Activated CD8-positive, alpha-beta T cell treated with anti-CD3 and anti-CD28 coated beads for 36 hours (primary cell): Measurements from ENCODE around the gene NEK3. TPM values are rescaled to one million over a fixed set of nuclear protein-coding genes. Genes with fewer than 3 reads are reported as not detected.
"Not testable (repeated sequence)": the region's sequence is repeated elsewhere in the genome, so short reads cannot be mapped to it uniquely, and the experiment has no call there.

Source experiments
- ATAC-seq: fragments of 200-7000 bp; cut with Tn5 transposase; one replicate; pipeline ENCODE4 v1.10.0; 2021; ENCODE audit warnings: mild to moderate bottlenecking, moderate library complexity
- CTCF ChIA-PET: fragments of 350-600 bp; sonication (Branson Sonifier 250); formaldehyde crosslinking; loops from one replicate; lab custom pipeline; 2021; ENCODE audit warnings: antibody characterized with exemption; lab: Charles Lee
- POLR2A ChIA-PET: fragments of 350-600 bp; sonication (Branson Sonifier 250); formaldehyde crosslinking; loops from one replicate; lab custom pipeline; 2021; ENCODE audit warnings: antibody characterized with exemption; lab: Charles Lee
- DNase-seq: peaks from one replicate; pipeline ENCODE4 v3.0.0-alpha.2; 2020
- H3K27ac Mint-ChIP-seq: one replicate; pipeline ENCODE4 v1.8.0; 2021; ENCODE audit warnings: mild to moderate bottlenecking, mixed read lengths
- H3K27me3 Mint-ChIP-seq: one replicate; pipeline ENCODE4 v1.8.0; 2021; ENCODE audit warnings: mixed read lengths
- H3K36me3 Mint-ChIP-seq: one replicate; pipeline ENCODE4 v1.8.0; 2021; ENCODE audit warnings: low read depth, mixed read lengths
- H3K4me1 Mint-ChIP-seq: one replicate; pipeline ENCODE4 v1.8.0; 2021; ENCODE audit warnings: low read depth, mixed read lengths
- H3K4me3 Mint-ChIP-seq: one replicate; pipeline ENCODE4 v1.8.0; 2021; ENCODE audit warnings: mild to moderate bottlenecking, moderate library complexity, mixed read lengths
- H3K9me3 Mint-ChIP-seq: one replicate; pipeline ENCODE4 v1.8.0; 2021; ENCODE audit warnings: mixed read lengths
- intact Hi-C: fragments of 100-400 bp; cut with micrococcal nuclease; formaldehyde crosslinking; loops from one replicate; pipeline ENCODE4 v1.10.0; 2022
- total RNA-seq, 2 experiments: library from RNA; stranded (reverse); gene quantifications; one replicate each; pipeline ENCODE4 v1.2.3, GENCODE V29; 2021
- TF ChIP-seq, protein P1 (sequence below): fragments of 200-600 bp; IDR thresholded peaks from one replicate; pipeline ENCODE4 v1.8.0; 2022; ENCODE audit warnings: antibody characterized with exemption, mild to moderate bottlenecking

Gene NEK3
- total RNA-seq, 2 experiments from 2014 or later: 1.5 to 1.9 TPM

DNA sequence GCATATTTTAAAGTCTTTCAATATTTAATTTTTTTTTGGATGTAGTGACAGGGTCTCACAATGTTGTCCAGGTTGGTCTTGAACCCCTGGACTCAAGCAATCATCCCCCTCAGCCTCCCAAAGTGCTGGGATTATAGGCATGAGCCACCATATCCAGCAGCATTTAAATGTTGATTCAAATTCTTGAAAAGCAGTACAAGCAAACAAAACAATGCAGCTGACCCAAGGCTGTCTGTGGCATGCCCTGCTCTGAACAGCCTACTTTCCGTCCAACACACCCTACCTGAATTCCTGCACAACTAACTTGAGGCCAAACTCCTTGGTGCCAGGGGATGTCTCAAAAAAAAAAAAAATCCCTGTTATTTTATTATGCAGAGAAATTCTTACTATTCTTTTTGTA lies 53.6 kb downstream of the NEK3 start:
- Mint-ChIP-seq H3K4me3 (no peak overlapping the region), H3K4me1 (no peaks in the 10 kb centered on the region), H3K36me3 (no peaks in the 10 kb centered on the region), H3K27ac (no peak overlapping the region), H3K27me3 (peaks cover 3% of the 10 kb centered on the region), H3K9me3 (no peaks in the 10 kb centered on the region)
- ChIA-PET CTCF (interaction anchor here (0.6 to 1.6 kb wide), 2 partner anchors 23 to 275 kb away, joined by 3 read pairs; no protein-coding TSS in a partner anchor), POLR2A (interaction anchor here (0.7 kb wide), 1 partner anchor 366 kb away, joined by 4 read pairs; no protein-coding TSS in a partner anchor)
- DNase-seq: no peak
- no peak for ATAC-seq
- intact Hi-C loops: no loop called here
- TF ChIP-seq, protein P1, sequence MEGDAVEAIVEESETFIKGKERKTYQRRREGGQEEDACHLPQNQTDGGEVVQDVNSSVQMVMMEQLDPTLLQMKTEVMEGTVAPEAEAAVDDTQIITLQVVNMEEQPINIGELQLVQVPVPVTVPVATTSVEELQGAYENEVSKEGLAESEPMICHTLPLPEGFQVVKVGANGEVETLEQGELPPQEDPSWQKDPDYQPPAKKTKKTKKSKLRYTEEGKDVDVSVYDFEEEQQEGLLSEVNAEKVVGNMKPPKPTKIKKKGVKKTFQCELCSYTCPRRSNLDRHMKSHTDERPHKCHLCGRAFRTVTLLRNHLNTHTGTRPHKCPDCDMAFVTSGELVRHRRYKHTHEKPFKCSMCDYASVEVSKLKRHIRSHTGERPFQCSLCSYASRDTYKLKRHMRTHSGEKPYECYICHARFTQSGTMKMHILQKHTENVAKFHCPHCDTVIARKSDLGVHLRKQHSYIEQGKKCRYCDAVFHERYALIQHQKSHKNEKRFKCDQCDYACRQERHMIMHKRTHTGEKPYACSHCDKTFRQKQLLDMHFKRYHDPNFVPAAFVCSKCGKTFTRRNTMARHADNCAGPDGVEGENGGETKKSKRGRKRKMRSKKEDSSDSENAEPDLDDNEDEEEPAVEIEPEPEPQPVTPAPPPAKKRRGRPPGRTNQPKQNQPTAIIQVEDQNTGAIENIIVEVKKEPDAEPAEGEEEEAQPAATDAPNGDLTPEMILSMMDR: no peak

DNA sequence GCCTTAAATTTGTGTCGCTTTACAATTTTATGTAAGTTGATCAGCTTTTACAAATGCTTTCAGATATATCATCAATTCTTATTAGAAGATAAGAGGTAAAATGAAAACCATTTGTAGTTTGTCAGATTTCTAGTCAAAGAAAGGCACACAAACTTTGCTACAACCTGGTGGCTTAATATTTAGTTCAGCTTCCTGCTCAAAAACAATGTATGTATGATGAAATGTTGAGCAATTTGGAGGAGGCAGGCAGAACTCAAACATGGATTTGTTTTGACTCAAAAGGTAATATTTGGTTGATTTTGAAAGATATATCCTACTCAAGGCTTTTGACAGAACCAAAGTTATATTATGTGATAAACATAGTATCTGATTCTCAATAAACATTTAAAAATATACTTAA lies 54.8 kb downstream of the NEK3 start:
- peaks cover 2% of the 10 kb centered on the region for H3K27me3 Mint-ChIP-seq
- DNase-seq (no peak), ATAC-seq (no peak)
- no peaks in the 10 kb centered on the region for H3K9me3 Mint-ChIP-seq
- H3K4me3 Mint-ChIP-seq: no peak overlapping the region
- H3K36me3 Mint-ChIP-seq: no peaks in the 10 kb centered on the region
- no peak overlapping the region for H3K27ac Mint-ChIP-seq
- no peaks in the 10 kb centered on the region for H3K4me1 Mint-ChIP-seq
- TF ChIP-seq, protein P1: no peak
- POLR2A ChIA-PET: no interaction called here
- CTCF ChIA-PET: interaction anchor here (1.4 kb wide), 1 partner anchor 23 kb away, joined by 3 read pairs; no protein-coding TSS in a partner anchor
- intact Hi-C loops: no loop called here

- no peaks in the 10 kb centered on the region for H3K9me3 Mint-ChIP-seq
- intact Hi-C loops: no loop called here
- no peak for DNase-seq
- ChIA-PET POLR2A (no interaction called here), CTCF (no interaction called here)
- H3K4me1 Mint-ChIP-seq: no peaks in the 10 kb centered on the region
- TF ChIP-seq, protein P1: no peak
- H3K4me3 Mint-ChIP-seq: no peak overlapping the region
- H3K27me3 Mint-ChIP-seq: no peaks in the 10 kb centered on the region
- no peak for ATAC-seq
- H3K27ac Mint-ChIP-seq: no peak overlapping the region
- H3K36me3 Mint-ChIP-seq: no peaks in the 10 kb centered on the region
Observed at GRCh38 chr13:52103386-52103785, 56.0 kb downstream of the NEK3 start.

DNA sequence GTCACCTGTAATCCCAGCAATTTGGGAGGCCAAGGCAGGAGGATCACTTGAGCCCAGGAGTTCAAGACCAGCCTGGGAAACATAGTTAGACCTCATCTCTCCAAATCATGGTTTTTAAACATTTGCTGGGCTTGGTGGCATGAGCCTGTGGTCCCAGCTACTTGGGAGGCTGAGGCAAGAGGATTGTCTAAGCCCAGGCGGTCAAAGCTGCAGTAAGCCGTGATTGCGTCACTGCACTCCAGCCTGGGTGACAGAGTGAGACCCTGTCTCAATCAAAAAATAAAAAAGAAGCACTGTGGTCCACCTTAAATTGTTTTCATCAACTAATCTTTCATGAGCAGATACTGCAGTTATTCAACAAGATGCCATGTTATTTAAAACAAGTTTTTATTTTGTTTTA lies 57.0 kb downstream of the NEK3 start:
- H3K36me3 Mint-ChIP-seq, H3K9me3 Mint-ChIP-seq, ATAC-seq, H3K27me3 Mint-ChIP-seq, H3K27ac Mint-ChIP-seq, H3K4me3 Mint-ChIP-seq, DNase-seq, intact Hi-C loops, POLR2A ChIA-PET, H3K4me1 Mint-ChIP-seq: not testable (repeated sequence)
- CTCF ChIA-PET: interaction anchor here (0.9 to 1.1 kb wide), 2 partner anchors 26 to 27 kb away, joined by 3 read pairs; partner anchors contain the start of gene NEK5

DNA sequence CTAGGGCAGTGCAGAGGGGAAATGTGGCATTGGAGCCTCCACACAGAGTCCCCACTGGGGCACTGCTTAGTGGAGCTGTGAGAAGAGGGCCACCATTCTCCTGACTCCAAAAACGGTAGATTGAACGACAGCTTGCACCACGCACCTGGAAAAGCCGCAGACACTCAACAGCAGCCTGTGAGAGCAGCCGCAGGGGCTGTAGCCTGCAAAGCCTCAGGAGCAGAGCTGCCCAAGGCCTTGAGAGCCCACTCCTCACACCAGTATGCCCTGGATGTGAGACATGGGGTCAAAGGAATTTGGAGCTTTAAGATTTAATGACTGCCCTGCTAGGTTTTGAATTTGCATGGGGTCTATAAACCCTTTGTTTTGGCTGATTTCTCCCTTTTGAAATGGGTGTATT lies 62.2 kb downstream of the NEK3 start:
- Mint-ChIP-seq H3K27ac (no peak overlapping the region), H3K9me3 (no peaks in the 10 kb centered on the region), H3K4me3 (no peak overlapping the region), H3K4me1 (no peaks in the 10 kb centered on the region), H3K27me3 (no peaks in the 10 kb centered on the region), H3K36me3 (no peaks in the 10 kb centered on the region)
- CTCF ChIA-PET: no interaction called here
- POLR2A ChIA-PET: no interaction called here
- ATAC-seq (no peak), DNase-seq (no peak)
- TF ChIP-seq, protein P1: no peak
- intact Hi-C loops: no loop called here
